ENCODE measurements around the gene DYNC1I1. TPM values are rescaled to one million over a fixed set of nuclear protein-coding genes. Genes with fewer than 3 reads are reported as not detected.

The DYNC1I1 gene
- polyA plus RNA-seq, 1 donor from 2014 or later = 28.9 TPM

DNA sequence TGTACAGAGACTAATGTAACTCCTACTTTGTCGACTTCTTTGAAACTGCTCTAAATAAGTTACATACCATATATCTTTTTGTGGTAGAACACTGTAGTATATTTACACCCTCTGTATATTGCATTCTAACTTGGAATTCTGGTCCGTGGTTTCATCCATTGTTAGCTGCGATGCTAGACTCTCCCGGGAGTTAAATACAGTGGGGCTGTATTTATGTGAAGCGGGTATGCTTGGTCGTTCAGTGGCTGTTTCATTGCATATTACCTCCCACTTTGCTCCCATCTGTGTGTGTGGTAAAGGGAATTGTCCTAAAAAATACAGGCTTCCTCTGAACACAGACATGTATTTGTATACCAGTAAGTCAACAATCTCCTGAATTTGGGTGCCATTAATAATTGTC lies 318.4 kb downstream of the DYNC1I1 start:
- Histone ChIP-seq H3F3A (ENCODE audit: insufficient read depth, low read length, poor library complexity, severe bottlenecking) (peaks cover 4% of the 10 kb centered on the region), H3K9ac (ENCODE audit: low read length) (no peak overlapping the region), H2AFZ (ENCODE audit: low read depth, low read length) (no peak overlapping the region), H3K9me3 (ENCODE audit: low read length) (no peaks in the 10 kb centered on the region), H3K79me2 (replicated peaks; ENCODE audit: insufficient read depth, low read length) (peaks cover 5% of the 10 kb centered on the region), H3K9me2 (ENCODE audit: insufficient read depth, low read length) (no peaks in the 10 kb centered on the region), H3K36me3 (ENCODE audit: insufficient read depth, low read length) (no peaks in the 10 kb centered on the region), H3K27ac (ENCODE audit: low read length) (no peak overlapping the region), H4K20me1 (ENCODE audit: insufficient read depth) (no peaks in the 10 kb centered on the region), H3K4me2 (ENCODE audit: low read length) (no peak overlapping the region), H3K27me3 (ENCODE audit: insufficient read depth, low read depth, low read length) (no peaks in the 10 kb centered on the region), H3K4me3 (ENCODE audit: low read length) (no peak overlapping the region)
- TF ChIP-seq, protein P1, sequence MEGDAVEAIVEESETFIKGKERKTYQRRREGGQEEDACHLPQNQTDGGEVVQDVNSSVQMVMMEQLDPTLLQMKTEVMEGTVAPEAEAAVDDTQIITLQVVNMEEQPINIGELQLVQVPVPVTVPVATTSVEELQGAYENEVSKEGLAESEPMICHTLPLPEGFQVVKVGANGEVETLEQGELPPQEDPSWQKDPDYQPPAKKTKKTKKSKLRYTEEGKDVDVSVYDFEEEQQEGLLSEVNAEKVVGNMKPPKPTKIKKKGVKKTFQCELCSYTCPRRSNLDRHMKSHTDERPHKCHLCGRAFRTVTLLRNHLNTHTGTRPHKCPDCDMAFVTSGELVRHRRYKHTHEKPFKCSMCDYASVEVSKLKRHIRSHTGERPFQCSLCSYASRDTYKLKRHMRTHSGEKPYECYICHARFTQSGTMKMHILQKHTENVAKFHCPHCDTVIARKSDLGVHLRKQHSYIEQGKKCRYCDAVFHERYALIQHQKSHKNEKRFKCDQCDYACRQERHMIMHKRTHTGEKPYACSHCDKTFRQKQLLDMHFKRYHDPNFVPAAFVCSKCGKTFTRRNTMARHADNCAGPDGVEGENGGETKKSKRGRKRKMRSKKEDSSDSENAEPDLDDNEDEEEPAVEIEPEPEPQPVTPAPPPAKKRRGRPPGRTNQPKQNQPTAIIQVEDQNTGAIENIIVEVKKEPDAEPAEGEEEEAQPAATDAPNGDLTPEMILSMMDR (IDR thresholded peaks at IDR 0.05; ENCODE audit: poor library complexity, severe bottlenecking) = no peak
- TF ChIP-seq RAD21 (conservative IDR thresholded peaks at IDR 0.05) (no peak), TAF1 (IDR thresholded peaks at IDR 0.05; ENCODE audit: low read depth) (no peak), MXI1 (conservative IDR thresholded peaks at IDR 0.05; ENCODE audit: poor library complexity, severe bottlenecking) (no peak), REST (IDR thresholded peaks at IDR 0.05; ENCODE audit: borderline replicate concordance) (no peak), POLR2AphosphoS5 (IDR thresholded peaks at IDR 0.05) (no peak), EZH2 (IDR thresholded peaks at IDR 0.05; ENCODE audit: borderline replicate concordance, insufficient read depth, low read length, poor library complexity, severe bottlenecking) (no peak), EP300 (conservative IDR thresholded peaks at IDR 0.05; ENCODE audit: poor library complexity, severe bottlenecking) (no peak), SMC3 (conservative IDR thresholded peaks at IDR 0.05; ENCODE audit: poor library complexity) (no peak)

GRCh38 chr7:96093435-96093834 lies 321.1 kb downstream of the DYNC1I1 start:
- Histone ChIP-seq H3K79me2 (replicated peaks; ENCODE audit: insufficient read depth, low read length) (peaks cover 5% of the 10 kb centered on the region), H3K9me3 (ENCODE audit: low read length) (no peaks in the 10 kb centered on the region), H3K27me3 (ENCODE audit: insufficient read depth, low read depth, low read length) (no peaks in the 10 kb centered on the region), H3F3A (ENCODE audit: insufficient read depth, low read length, poor library complexity, severe bottlenecking) (no peaks in the 10 kb centered on the region), H4K20me1 (ENCODE audit: insufficient read depth) (no peaks in the 10 kb centered on the region), H3K4me3 (ENCODE audit: low read length) (no peak overlapping the region), H3K27ac (ENCODE audit: low read length) (no peak overlapping the region), H3K9ac (ENCODE audit: low read length) (no peak overlapping the region), H3K36me3 (ENCODE audit: insufficient read depth, low read length) (no peaks in the 10 kb centered on the region), H3K9me2 (ENCODE audit: insufficient read depth, low read length) (no peaks in the 10 kb centered on the region), H2AFZ (ENCODE audit: low read depth, low read length) (no peak overlapping the region), H3K4me2 (ENCODE audit: low read length) (no peak overlapping the region)
- no peak for TF ChIP-seq EP300 (conservative IDR thresholded peaks at IDR 0.05; ENCODE audit: poor library complexity, severe bottlenecking)
- no peak for TF ChIP-seq TAF1 (IDR thresholded peaks at IDR 0.05; ENCODE audit: low read depth)
- TF ChIP-seq, protein P1 (IDR thresholded peaks at IDR 0.05; ENCODE audit: poor library complexity, severe bottlenecking) = no peak
- TF ChIP-seq POLR2AphosphoS5 (IDR thresholded peaks at IDR 0.05) = no peak
- TF ChIP-seq MXI1 (conservative IDR thresholded peaks at IDR 0.05; ENCODE audit: poor library complexity, severe bottlenecking) = no peak
- no peak for TF ChIP-seq SMC3 (conservative IDR thresholded peaks at IDR 0.05; ENCODE audit: poor library complexity)
- no peak for TF ChIP-seq RAD21 (conservative IDR thresholded peaks at IDR 0.05)
- TF ChIP-seq EZH2 (IDR thresholded peaks at IDR 0.05; ENCODE audit: borderline replicate concordance, insufficient read depth, low read length, poor library complexity, severe bottlenecking) = no peak
- no peak for TF ChIP-seq REST (IDR thresholded peaks at IDR 0.05; ENCODE audit: borderline replicate concordance)

Data from neural cell (in vitro differentiated cells).